Naive thymus-derived CD4-positive, alpha-beta T cell (primary cell): ENCODE results near the gene NFX1. TPM values are rescaled to one million over a fixed set of nuclear protein-coding genes. Genes with fewer than 3 reads are reported as not detected.
"Not testable (repeated sequence)": the region's sequence is repeated elsewhere in the genome, so short reads cannot be mapped to it uniquely, and the experiment has no call there.

Source experiments
- ATAC-seq: fragments of 150-1000 bp; cut with Tn5 transposase; 2 replicates; pipeline ENCODE4 v1.10.0; 2021; ENCODE audit warnings: mild to moderate bottlenecking, moderate library complexity
- CTCF ChIA-PET: fragments of 350-600 bp; sonication (Branson Sonifier 250); formaldehyde crosslinking; loops from one replicate; lab custom pipeline; 2021; ENCODE audit warnings: antibody characterized with exemption; lab: Charles Lee
- POLR2A ChIA-PET: fragments of 350-600 bp; sonication (Branson Sonifier 250); formaldehyde crosslinking; loops from one replicate; lab custom pipeline; 2021; ENCODE audit warnings: antibody characterized with exemption, inconsistent platforms; lab: Charles Lee
- DNase-seq, 9 donors: peaks; one replicate each; pipeline versions ENCODE4 v3.0.0 to v3.0.0-alpha.2; 2020 to 2022; ENCODE audit warnings: mixed read lengths in 1 of 9
- H3K27ac ChIP-seq: one replicate; pipeline ENCODE4 v1.7.0; 2013; ENCODE audit warnings: mild to moderate bottlenecking, low read depth, low read length, moderate library complexity
- H3K27me3 ChIP-seq, 2 donors: one replicate each; pipeline ENCODE4 v1.7.0; 2013; ENCODE audit warnings: low read length in 2 of 2, mild to moderate bottlenecking in 2 of 2, moderate library complexity in 2 of 2; ENCODE audit not compliant: control insufficient read depth in 2 of 2, insufficient read depth in 2 of 2
- H3K36me3 ChIP-seq, 3 experiments: 1 replicate in 2 of 3; 2 replicates in 1 of 3; pipeline ENCODE4 v1.7.0; 2013; ENCODE audit warnings: low read length in 3 of 3, mild to moderate bottlenecking in 3 of 3, moderate library complexity in 1 of 3; ENCODE audit not compliant: insufficient read depth in 3 of 3, control insufficient read depth in 2 of 3
- H3K4me1 ChIP-seq, 2 donors: one replicate each; pipeline ENCODE4 v1.7.0; 2013; ENCODE audit warnings: low read length in 2 of 2, mild to moderate bottlenecking in 2 of 2, moderate library complexity in 1 of 2; ENCODE audit not compliant: control insufficient read depth in 2 of 2, insufficient read depth in 2 of 2
- H3K4me3 ChIP-seq: 2 replicates; pipeline ENCODE4 v1.7.0; 2013; ENCODE audit warnings: mild to moderate bottlenecking, low read length
- H3K9me3 ChIP-seq, 3 experiments: 1 replicate in 2 of 3; 2 replicates in 1 of 3; pipeline ENCODE4 v1.7.0; 2013; ENCODE audit warnings: low read length in 3 of 3; ENCODE audit not compliant: control insufficient read depth in 2 of 3
- H3K27ac Mint-ChIP-seq, 9 donors: one replicate each; pipeline ENCODE4 v1.8.0; 2020 to 2022; ENCODE audit warnings: mixed read lengths in 9 of 9, mild to moderate bottlenecking in 8 of 9, moderate library complexity in 5 of 9, inconsistent platforms in 2 of 9
- H3K27me3 Mint-ChIP-seq, 5 donors: one replicate each; pipeline ENCODE4 v1.8.0; 2021 to 2022; ENCODE audit warnings: mixed read lengths in 5 of 5, mild to moderate bottlenecking in 1 of 5
- H3K36me3 Mint-ChIP-seq, 5 donors: one replicate each; pipeline ENCODE4 v1.8.0; 2020 to 2022; ENCODE audit warnings: mixed read lengths in 5 of 5, mild to moderate bottlenecking in 3 of 5, inconsistent platforms in 1 of 5
- H3K4me1 Mint-ChIP-seq, 7 donors: one replicate each; pipeline ENCODE4 v1.8.0; 2020 to 2022; ENCODE audit warnings: mixed read lengths in 7 of 7, mild to moderate bottlenecking in 3 of 7, inconsistent platforms in 1 of 7
- H3K4me3 Mint-ChIP-seq, 10 donors: one replicate each; pipeline ENCODE4 v1.8.0; 2020 to 2022; ENCODE audit warnings: mild to moderate bottlenecking in 10 of 10, mixed read lengths in 10 of 10, moderate library complexity in 6 of 10, inconsistent platforms in 2 of 10
- H3K9me3 Mint-ChIP-seq, 11 donors: one replicate each; pipeline ENCODE4 v1.8.0; 2020 to 2022; ENCODE audit warnings: mixed read lengths in 11 of 11, mild to moderate bottlenecking in 4 of 11, inconsistent platforms in 1 of 11, moderate library complexity in 1 of 11
- intact Hi-C, 2 donors: fragments of 100-400 bp; cut with micrococcal nuclease; formaldehyde crosslinking; loops; one replicate each; pipeline ENCODE4 v1.15.1; 2023
- polyA plus RNA-seq, 2 donors: library from polyadenylated mRNA; unstranded; fragments of 300-500 nt; fragmentation: Illumina TruSeq; gene quantifications; one replicate each; pipeline ENCODE4 v1.2.3, GENCODE V29; 2021
- total RNA-seq, 6 experiments: library from RNA in 5 of 6; stranded (reverse) in 5 of 6; gene quantifications; 1 replicate in 5 of 6; 2 replicates in 1 of 6; pipeline ENCODE4 v1.2.3 and lab custom pipeline; 2021 to 2026

Gene NFX1
- total and polyA plus RNA-seq, 7 experiments from 2014 or later: 30.1 to 65.4 (median 43.6) TPM

DNA sequence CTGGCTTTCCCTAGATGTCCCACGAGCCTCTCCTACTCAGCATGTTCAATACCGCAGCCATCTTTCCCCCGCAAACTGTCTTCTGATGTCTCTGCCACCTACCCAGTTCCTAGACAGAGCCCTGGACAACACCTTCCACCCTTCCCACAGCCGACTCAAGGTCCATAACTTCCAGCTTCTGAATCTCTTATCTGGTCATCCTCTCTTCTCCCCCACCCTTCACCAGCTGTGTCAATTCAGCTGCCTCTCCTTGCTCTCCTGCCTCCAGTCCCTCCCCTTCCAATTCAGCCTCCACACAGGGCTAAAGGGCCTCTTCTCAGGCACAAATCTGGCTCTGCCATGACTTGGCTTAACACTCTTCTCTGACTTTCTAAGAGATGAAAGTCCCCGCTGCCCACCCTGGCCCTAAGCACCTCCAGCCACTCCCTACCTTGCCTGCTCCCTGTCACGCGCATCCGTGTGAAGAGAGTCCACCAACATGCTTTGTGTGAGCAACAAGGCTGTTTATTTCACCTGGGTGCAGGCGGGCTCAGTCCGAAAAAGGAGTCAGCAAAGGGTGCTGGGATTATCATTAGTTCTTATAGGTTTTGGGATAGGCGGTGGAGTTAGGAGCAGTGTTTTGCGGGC, 86.9 kb downstream of the NFX1 start:
- Histone ChIP-seq H3K4me3 (no peak overlapping the region), H3K36me3 (peaks cover 0 to 14% (median 0%) of the 10 kb centered on the region in 3 experiments), H3K27ac (no peak overlapping the region), H3K27me3 (no peaks in the 10 kb centered on the region), H3K4me1 (peaks cover 0 to 5% of the 10 kb centered on the region in 2 donors), H3K9me3 (no peaks in the 10 kb centered on the region)
- Mint-ChIP-seq H3K4me3 (peak overlapping the region in 2 of 10 donors; percentile 21 to 30), H3K36me3 (no peaks in the 10 kb centered on the region), H3K27ac (peak overlapping the region in 5 of 9 donors; percentile 9 to 82 (median 48)), H3K4me1 (peaks cover 10 to 17% (median 12%) of the 10 kb centered on the region in 7 donors), H3K27me3 (no peaks in the 10 kb centered on the region), H3K9me3 (peaks cover 0 to 2% (median 0%) of the 10 kb centered on the region in 11 donors)
- intact Hi-C loops: no loop called here
- CTCF ChIA-PET: interaction anchor here (0.6 to 6.4 kb wide), 3 partner anchors 38 to 105 kb away, joined by 3 to 51 read pairs (median 34); no protein-coding TSS in a partner anchor
- ATAC-seq (no peak), DNase-seq (no peak)
- POLR2A ChIA-PET: no interaction called here

DNA sequence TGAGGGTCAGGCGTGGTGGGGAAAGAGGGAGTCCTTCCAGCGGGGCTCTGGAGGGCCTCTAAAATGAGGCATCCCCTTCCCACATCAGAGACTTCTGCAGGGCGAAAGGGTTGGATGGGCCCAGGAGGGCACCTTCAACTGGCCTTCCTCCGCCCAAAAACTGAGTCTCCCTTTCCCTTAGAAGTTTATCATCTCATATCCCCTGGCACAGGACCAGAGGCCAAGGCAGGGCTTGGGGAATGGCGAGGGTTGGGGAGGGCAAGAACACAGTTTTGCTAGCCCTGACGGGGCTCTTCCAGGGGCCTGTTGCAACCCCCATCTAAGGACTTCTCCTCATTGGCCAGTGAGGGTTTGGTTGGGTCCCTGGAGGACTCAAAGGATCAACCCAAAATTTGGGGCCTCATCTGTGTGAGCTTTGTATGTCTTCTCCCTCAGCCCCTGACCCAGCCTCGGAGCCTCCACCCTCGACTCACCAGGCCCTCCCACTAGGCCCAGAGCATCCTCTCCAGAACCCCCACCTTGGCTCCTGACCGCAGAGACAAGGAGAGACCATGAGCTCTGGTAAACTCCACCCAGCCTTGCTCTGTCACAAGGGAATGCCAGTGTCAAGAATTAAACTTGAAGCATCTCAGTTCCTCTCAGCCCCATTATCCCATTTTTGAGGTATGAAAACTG, 87.9 kb downstream of the NFX1 start:
- H3K9me3 ChIP-seq: no peaks in the 10 kb centered on the region
- Mint-ChIP-seq H3K36me3 (no peaks in the 10 kb centered on the region), H3K4me3 (no peak overlapping the region), H3K27ac (no peak overlapping the region), H3K9me3 (peaks cover 0 to 2% (median 0%) of the 10 kb centered on the region in 11 donors), H3K4me1 (peaks cover 10 to 17% (median 12%) of the 10 kb centered on the region in 7 donors), H3K27me3 (no peaks in the 10 kb centered on the region)
- DNase-seq (no peak), ATAC-seq (no peak)
- POLR2A ChIA-PET: interaction anchor here (0.7 kb wide), 1 partner anchor 90 kb away, joined by 4 read pairs; no protein-coding TSS in a partner anchor
- H3K27ac ChIP-seq: no peak overlapping the region
- no peaks in the 10 kb centered on the region for H3K27me3 ChIP-seq
- CTCF ChIA-PET: no interaction called here
- H3K36me3 ChIP-seq: peaks cover 0 to 5% (median 0%) of the 10 kb centered on the region in 3 experiments
- intact Hi-C loops: no loop called here
- no peak overlapping the region for H3K4me3 ChIP-seq
- peaks cover 0 to 5% of the 10 kb centered on the region in 2 donors for H3K4me1 ChIP-seq

DNA sequence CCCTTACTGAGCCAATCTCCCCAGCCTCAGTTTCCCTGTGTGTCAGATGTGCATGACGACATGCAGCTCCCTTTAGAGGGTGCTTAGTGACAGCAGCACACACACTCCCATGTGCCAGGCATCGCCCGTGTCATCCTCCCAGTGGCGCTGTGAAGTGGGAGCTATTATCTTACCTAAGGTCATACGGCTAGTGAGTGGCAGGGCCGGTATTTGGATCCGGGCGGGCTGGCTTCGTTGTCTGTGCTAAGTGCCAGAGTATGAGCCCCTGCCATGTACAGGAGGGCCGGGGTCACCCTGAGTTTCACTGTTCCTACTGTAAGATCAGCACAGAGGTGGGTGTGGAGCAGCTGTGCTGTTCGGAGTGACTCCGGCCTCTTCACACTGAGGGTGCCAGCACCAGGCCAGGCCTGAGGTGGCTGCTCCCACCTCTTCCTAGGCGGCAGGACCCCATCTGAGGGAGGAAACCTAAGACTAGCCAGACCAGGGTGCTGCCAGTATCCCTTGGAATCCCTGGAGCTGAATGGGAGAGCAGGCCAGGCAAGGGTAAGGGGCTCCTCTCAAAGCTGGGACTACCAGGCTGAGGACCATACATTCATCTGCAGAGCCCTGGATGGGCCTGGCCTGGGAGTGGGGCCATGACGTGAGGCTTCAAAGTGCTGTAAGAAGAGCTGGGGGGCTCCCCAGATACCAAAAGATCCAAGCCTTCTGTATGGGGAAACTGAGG, 89.5 kb downstream of the NFX1 start:
- Histone ChIP-seq H3K36me3 (no peaks in the 10 kb centered on the region), H3K9me3 (no peaks in the 10 kb centered on the region), H3K4me1 (peaks cover 0 to 5% of the 10 kb centered on the region in 2 donors), H3K27ac (no peak overlapping the region), H3K27me3 (no peaks in the 10 kb centered on the region), H3K4me3 (no peak overlapping the region)
- H3K27me3 Mint-ChIP-seq: no peaks in the 10 kb centered on the region
- H3K27ac Mint-ChIP-seq: peak overlapping the region in 1 of 9 donors; percentile 58
- ChIA-PET CTCF (no interaction called here), POLR2A (interaction anchor here (0.6 to 1.2 kb wide), 4 partner anchors 12 to 91 kb away, joined by 3 to 4 read pairs (median 3); no protein-coding TSS in a partner anchor)
- H3K36me3 Mint-ChIP-seq: no peaks in the 10 kb centered on the region
- intact Hi-C loops: no loop called here
- peaks cover 0 to 2% (median 0%) of the 10 kb centered on the region in 11 donors for H3K9me3 Mint-ChIP-seq
- peaks cover 7 to 17% (median 11%) of the 10 kb centered on the region in 7 donors for H3K4me1 Mint-ChIP-seq
- no peak for DNase-seq
- no peak for ATAC-seq
- no peak overlapping the region for H3K4me3 Mint-ChIP-seq

DNA sequence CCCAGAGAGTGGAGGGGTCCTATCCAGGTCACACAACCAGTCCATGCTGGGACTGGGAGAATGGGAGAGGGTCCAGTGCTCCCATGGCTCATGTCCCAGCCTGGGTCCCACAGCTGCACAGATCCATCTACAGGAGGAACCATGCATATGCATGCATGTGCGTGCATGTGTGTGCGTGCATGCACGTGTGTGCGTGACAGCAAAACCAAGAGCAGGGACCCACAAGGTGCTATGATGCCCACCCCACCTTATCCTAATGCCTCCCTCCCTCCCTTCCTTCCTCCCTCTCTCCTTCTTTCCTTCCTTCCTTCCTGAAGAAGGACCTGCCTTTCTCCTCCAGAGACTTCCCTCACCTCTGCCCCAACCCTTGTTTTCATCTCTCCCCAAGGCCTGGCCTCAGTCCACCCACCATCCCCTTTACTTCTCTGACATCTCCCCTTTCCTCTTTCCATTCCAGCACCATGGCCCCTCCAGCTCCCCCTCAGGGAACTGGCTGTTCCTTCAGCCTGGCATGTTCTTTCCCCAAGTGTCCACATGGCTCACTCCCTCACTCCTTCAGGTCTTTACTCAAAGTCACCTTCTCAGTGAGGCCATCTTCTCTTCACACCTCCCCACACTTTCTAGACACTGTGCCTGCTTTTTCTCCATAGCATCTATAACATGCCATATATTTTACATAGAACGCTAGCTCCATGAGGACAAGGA, 90.2 kb downstream of the NFX1 start:
- H3K27me3 ChIP-seq: no peaks in the 10 kb centered on the region
- ChIA-PET POLR2A (interaction anchor here (1.2 kb wide), 1 partner anchor 86 kb away, joined by 3 read pairs; no protein-coding TSS in a partner anchor), CTCF (interaction anchor here (2.0 kb wide), 1 partner anchor 8 kb away, joined by 6 read pairs; no protein-coding TSS in a partner anchor)
- peaks cover 0 to under 1% of the 10 kb centered on the region in 2 donors for H3K4me1 ChIP-seq
- peaks cover 0 to 2% (median 0%) of the 10 kb centered on the region in 11 donors for H3K9me3 Mint-ChIP-seq
- H3K27me3 Mint-ChIP-seq: no peaks in the 10 kb centered on the region
- DNase-seq: no peak
- H3K4me3 ChIP-seq: no peak overlapping the region
- no peaks in the 10 kb centered on the region for H3K36me3 Mint-ChIP-seq
- no peak overlapping the region for H3K4me3 Mint-ChIP-seq
- H3K36me3 ChIP-seq: no peaks in the 10 kb centered on the region
- intact Hi-C loops: no loop called here
- no peaks in the 10 kb centered on the region for H3K9me3 ChIP-seq
- ATAC-seq: no peak
- peaks cover 0 to 17% (median 4%) of the 10 kb centered on the region in 7 donors for H3K4me1 Mint-ChIP-seq
- peak overlapping the region in 1 of 9 donors; percentile 44 for H3K27ac Mint-ChIP-seq
- no peak overlapping the region for H3K27ac ChIP-seq

DNA sequence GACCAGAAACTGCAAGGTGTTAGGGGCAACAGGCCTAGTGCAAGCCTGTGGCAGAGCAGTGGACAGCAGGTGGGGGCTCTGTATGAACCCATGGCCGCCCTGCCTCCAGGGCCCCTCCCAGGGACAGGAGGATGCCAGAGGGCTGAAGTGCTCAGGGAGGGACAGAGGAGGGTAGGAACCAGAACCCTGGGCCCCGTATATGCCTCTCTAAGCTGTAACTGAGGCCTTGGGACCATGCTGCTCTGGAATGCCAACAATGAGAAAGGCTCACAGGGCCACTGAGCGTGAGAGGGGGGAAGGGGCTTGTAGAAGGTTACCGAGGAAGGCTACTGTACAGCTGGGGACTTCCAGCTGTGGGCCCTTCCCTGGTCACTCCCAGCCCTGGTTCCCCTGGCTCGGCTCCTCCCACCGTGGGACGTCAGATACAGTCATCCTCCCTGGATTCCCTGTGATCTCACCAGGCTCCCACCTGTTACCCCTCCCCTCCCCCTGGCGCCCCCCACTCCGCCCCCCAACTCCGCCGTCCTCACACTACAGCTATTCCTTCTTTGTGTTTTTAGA, 91.0 kb downstream of the NFX1 start:
- no peaks in the 10 kb centered on the region for H3K27me3 Mint-ChIP-seq

DNA sequence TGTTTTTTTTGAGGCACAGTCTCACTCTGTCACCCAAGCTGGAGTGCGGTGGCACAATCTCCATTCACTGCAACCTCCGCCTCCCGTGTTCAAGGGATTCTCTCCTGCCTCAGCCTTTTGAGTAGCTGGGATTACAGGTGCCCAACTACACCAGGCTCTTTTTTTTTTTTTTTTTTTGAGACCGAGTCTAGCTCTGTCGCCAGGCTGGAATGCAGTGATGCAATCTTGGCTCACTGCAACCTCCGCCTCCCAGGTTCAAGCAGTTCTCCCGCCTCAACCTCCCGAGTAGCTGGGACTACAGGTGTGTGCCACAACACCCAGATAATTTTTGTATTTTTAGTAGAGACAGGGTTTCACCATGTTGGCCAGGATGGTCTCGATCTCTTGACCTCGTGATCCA, 92.1 kb downstream of the NFX1 start:
- H3K27ac Mint-ChIP-seq, H3K36me3 ChIP-seq, ATAC-seq, H3K4me1 ChIP-seq, H3K27ac ChIP-seq, intact Hi-C loops, H3K9me3 ChIP-seq, H3K27me3 ChIP-seq, POLR2A ChIA-PET, H3K4me1 Mint-ChIP-seq, DNase-seq, H3K4me3 ChIP-seq, H3K36me3 Mint-ChIP-seq, H3K27me3 Mint-ChIP-seq, H3K4me3 Mint-ChIP-seq, H3K9me3 Mint-ChIP-seq: not testable (repeated sequence)
- CTCF ChIA-PET: interaction anchor here (2.0 kb wide), 1 partner anchor 10 kb away, joined by 6 read pairs; no protein-coding TSS in a partner anchor

More for the DNA sequence above, 91.0 kb downstream of the NFX1 start:
- H3K4me1 Mint-ChIP-seq: peaks cover 0 to 12% (median 0%) of the 10 kb centered on the region in 7 donors
- H3K9me3 Mint-ChIP-seq: peaks cover 0 to 2% (median 0%) of the 10 kb centered on the region in 11 donors
- ATAC-seq: no peak
- intact Hi-C loops: no loop called here
- Histone ChIP-seq H3K4me1 (no peaks in the 10 kb centered on the region), H3K9me3 (no peaks in the 10 kb centered on the region), H3K27me3 (no peaks in the 10 kb centered on the region), H3K36me3 (no peaks in the 10 kb centered on the region), H3K4me3 (no peak overlapping the region), H3K27ac (no peak overlapping the region)
- H3K36me3 Mint-ChIP-seq: no peaks in the 10 kb centered on the region
- ChIA-PET POLR2A (no interaction called here), CTCF (interaction anchor here (2.0 kb wide), 1 partner anchor 9 kb away, joined by 6 read pairs; no protein-coding TSS in a partner anchor)
- H3K4me3 Mint-ChIP-seq: no peak overlapping the region
- no peak for DNase-seq
- H3K27ac Mint-ChIP-seq: no peak overlapping the region
